Stimulated activated CD8-positive, alpha-beta memory T cell treated with anti-CD3 and anti-CD28 coated beads, Interleukin-12 subunit alpha, Interleukin-12 subunit beta, amount 100 ng/mL, for 4 hours (primary cell): ENCODE data around the gene STING1.
"Not testable (repeated sequence)": the region's sequence is repeated elsewhere in the genome, so short reads cannot be mapped to it uniquely, and the experiment has no call there.

Experiments used
- DNase-seq: peaks from one replicate; pipeline ENCODE4 v3.0.0-alpha.2; 2020; ENCODE audit warnings: low read depth

STING1 gene

GRCh38 chr5:139503036-139503817, 20.7 kb upstream of the STING1 start:
- DNase-seq, result not testable (repeated sequence)

- DNase-seq, result no peak
Measured at GRCh38 chr5:139501381-139501780, 18.8 kb upstream of the STING1 start.

- DNase-seq, result no peak
Measured at GRCh38 chr5:139495638-139496435, 13.3 kb upstream of the STING1 start.

DNA sequence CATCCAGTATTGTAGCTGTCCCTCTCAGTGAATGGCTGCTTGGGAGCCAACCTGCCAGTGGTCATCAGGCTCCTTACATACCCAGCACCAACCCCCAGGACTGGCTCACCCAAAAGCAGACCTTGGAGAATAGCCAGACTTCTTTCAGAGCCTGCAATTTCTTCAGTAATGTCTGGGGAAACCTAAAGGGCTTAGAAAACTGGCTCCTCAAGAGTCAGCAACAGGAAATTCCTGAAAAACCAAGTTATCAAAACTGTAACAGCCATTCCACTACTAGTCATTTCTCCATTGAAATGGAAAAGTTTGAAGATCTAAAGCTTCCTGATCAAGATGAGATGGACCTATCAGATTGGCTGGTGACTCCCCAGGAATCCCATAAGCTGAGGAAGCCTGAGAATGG, 12.3 kb upstream of the STING1 start:
- DNase-seq, result no peak

GRCh38 chr5:139494256-139494655, 11.7 kb upstream of the STING1 start:
- no peak for DNase-seq

DNA sequence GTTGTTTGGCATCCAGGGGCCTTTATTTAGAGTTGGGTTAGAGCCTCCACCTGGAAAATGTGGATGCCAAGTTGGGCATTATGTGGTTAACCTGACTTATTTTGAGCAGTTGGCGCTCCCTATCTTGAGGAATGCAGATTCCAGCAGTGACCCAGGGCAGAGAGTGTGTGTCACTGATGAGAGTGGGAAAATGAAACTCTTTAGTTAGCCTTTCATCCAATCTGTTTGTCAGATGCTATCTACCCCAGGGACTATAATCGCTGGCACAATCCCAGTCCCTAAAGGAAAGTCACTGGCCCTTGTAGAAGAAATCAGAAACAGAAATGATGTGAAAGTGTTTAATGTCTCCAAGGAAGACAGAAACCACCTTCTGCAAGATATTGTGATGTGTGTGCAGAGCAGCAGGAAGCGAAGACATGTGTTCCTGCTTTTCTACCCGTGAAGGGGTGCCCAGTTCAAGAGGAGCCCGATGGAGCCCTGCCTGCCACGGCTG, 10.2 kb upstream of the STING1 start:
- DNase-seq, result no peak

- DNase-seq, result no peak
Measured at GRCh38 chr5:139488260-139488659, 5.7 kb upstream of the STING1 start.

GRCh38 chr5:139486201-139486600, 3.6 kb upstream of the STING1 start:
- no peak for DNase-seq

- not testable (repeated sequence) for DNase-seq
Measured at GRCh38 chr5:139482890-139483208, 291 bp upstream of the STING1 start.

GRCh38 chr5:139481580-139482049, 943 bp downstream of the STING1 start:
- DNase-seq, result no peak

DNA sequence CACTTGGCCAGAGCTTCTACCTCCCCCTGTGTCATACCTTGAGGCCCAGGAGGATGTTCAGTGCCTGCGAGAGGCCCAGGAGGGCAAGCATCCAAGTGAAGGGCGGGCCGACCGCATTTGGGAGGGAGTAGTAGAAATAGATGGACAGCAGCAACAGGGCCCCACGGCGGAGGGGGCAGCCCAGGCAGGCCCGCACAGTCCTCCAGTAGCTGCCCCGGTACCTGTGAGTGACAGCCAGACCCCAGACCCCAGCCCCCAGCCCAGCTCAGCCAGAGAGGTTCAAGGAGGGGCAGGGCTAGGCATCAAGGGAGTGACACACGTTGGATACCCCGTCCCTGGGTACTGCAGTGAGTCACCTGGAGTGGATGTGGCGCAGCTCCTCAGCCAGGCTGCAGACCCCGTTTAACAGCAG, 1.4 kb downstream of the STING1 start:
- DNase-seq, result no peak

DNA sequence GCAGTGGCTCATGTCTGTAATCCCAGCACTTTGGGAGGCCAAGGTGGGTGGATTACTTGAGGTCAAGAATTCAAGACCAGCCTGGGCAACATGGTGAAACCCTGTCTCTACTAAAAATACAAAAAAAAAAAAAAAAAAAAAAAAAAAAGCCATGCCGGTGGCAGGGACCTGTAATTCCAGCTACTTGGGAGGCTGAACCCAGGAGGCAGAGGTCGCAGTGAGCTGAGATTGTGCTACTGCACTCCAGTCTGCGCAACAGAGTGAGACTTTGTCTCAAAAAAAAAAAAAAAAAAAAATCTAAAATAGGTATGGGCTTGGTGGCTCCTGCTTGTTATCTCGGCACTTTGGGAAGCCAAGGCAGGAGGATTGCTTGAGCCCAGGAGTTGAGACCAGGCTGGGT, 2.8 kb downstream of the STING1 start:
- not testable (repeated sequence) for DNase-seq

DNA sequence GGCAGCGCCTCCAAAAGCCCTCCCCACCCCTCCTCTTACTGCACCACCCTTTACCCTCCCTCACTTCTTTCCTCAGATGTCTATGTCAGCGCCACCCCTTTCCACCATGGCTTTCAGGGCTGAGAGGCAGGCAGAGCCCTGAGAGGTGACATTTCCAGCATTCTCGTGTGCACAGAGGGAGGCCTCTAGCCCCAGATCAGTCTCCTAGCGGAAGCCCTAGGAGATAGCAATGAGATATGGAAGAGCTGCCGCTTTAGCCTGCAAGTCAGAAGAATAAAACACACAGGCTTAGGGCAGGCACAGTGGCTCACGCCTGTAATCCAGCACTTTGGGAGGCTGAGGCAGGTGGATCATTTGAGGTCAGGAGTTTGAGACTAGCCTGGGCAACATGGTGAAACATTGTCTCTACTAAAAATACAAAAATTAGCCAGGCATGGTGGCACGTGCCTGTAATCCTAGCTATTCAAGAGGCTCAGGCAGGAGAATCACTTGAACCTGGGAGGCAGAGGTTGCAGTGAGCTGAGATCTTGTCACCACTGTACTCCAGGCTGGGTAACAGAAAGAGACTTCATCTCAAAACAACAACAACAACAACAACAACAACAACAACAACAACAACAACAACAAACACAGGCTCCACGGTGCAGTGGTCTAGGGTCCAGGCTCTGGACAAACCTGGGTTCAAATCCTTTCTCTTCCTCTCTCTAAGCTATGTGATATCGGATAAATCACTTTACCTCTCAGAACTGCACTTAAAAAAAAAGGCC, 3.7 kb downstream of the STING1 start:
- DNase-seq, result not testable (repeated sequence)

DNA sequence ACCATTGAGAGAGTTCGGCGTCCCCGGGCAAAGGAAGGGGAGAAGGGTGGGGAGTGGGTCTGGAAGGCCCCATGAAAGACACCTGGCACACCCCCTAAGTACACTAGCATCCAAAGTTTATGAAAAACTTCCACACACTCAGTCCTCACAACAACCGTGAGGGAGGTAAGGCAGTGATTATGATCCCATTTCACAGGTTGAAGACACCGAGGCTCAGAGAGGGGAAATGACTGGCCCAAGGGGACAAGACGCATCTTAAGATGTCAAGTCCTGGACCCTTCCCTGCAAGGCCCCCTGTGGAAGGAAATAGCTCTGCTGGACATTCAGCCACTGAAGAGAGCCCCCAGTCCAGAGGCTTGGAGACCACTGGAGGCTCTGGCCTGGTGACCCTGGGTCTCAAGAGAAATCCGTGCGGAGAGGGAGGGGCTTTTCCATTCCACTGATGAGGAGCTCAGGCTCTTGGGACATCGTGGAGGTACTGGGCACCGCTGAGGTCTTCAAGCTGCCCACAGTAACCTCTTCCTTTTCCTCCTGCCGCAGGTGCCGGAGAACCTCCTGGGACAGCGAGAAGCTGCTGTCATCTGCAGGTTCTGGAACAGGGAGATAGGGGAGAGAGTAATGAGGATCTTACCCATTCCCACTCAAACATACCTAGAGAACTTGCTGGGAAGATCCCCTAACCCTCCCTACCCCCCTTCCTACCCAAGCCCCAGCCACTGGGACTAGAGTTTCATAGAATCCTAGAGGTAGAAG, 6.5 kb downstream of the STING1 start:
- DNase-seq, result no peak

GRCh38 chr5:139474890-139475791, 7.4 kb downstream of the STING1 start:
- DNase-seq, result no peak

GRCh38 chr5:139473565-139473964, 9.0 kb downstream of the STING1 start:
- DNase-seq, result no peak

- no peak for DNase-seq
Measured at GRCh38 chr5:139473105-139473504, 9.5 kb downstream of the STING1 start.

DNA sequence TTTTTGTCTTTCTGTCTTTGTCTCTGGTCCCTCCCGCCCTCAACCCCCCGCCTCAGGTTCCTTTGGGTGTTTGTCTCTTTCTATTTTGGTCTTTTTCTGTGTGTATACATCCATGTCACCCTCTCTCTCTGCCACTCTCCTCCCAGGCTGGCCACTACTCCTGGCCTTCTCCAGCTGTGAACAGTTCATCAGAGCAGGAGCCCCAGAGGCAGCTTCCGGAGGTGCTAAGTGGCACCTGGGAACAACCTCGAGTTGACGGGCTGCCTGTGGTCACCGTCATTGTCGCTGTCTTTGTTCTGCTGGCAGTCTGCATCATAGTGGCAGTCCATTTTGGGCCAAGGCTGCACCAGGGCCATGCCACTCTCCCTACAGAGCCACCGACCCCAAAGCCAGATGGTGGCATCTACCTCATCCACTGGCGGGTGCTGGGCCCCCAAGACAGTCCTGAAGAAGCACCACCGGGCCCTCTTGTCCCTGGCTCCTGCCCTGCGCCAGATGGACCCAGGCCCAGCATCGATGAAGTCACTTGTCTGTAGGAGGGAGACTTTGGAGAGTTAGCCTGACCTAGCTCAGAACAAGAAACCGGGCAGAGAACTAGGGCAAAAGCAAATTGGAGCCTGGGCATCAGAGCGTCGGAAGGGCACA, 10.1 kb downstream of the STING1 start:
- DNase-seq, result no peak

- no peak for DNase-seq
Measured at GRCh38 chr5:139470821-139471300, 11.7 kb downstream of the STING1 start, which contains the start of gene SMIM33. Gene SMIM33 (plus strand): TSS chr5:139471004. CDS start chr5:139471122, 118 bp downstream.

GRCh38 chr5:139468421-139468931, 14.1 kb downstream of the STING1 start:
- no peak for DNase-seq
